ENCODE measurements around the gene EMC7.

Gene EMC7

DNA sequence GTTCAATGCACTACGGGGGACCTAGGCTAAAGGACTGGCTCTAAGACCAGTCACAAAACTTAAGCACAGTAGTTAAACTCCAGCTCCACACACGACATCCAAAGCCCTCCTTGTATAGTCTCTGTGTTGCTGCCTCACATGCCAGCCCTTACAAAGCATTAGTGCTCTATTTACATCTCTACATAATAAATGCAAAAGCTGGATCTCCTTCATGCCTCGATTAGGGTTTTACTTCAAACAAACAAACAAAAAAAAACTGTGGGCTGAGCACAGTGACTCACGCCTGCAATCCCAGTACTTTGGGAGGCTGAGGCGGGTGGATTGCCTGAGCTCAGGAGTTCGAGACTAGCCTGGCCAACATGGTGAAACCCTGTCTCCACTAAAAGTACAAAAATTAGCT is 9.8 kb upstream of the EMC7 start:
- TF ChIP-seq, protein P1, sequence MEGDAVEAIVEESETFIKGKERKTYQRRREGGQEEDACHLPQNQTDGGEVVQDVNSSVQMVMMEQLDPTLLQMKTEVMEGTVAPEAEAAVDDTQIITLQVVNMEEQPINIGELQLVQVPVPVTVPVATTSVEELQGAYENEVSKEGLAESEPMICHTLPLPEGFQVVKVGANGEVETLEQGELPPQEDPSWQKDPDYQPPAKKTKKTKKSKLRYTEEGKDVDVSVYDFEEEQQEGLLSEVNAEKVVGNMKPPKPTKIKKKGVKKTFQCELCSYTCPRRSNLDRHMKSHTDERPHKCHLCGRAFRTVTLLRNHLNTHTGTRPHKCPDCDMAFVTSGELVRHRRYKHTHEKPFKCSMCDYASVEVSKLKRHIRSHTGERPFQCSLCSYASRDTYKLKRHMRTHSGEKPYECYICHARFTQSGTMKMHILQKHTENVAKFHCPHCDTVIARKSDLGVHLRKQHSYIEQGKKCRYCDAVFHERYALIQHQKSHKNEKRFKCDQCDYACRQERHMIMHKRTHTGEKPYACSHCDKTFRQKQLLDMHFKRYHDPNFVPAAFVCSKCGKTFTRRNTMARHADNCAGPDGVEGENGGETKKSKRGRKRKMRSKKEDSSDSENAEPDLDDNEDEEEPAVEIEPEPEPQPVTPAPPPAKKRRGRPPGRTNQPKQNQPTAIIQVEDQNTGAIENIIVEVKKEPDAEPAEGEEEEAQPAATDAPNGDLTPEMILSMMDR (IDR thresholded peaks at IDR 0.05) = no peak
- no peak for TF ChIP-seq ZFX (IDR thresholded peaks at IDR 0.05; ENCODE audit: borderline replicate concordance)
- no peak overlapping the region for H3K27ac ChIP-seq

DNA sequence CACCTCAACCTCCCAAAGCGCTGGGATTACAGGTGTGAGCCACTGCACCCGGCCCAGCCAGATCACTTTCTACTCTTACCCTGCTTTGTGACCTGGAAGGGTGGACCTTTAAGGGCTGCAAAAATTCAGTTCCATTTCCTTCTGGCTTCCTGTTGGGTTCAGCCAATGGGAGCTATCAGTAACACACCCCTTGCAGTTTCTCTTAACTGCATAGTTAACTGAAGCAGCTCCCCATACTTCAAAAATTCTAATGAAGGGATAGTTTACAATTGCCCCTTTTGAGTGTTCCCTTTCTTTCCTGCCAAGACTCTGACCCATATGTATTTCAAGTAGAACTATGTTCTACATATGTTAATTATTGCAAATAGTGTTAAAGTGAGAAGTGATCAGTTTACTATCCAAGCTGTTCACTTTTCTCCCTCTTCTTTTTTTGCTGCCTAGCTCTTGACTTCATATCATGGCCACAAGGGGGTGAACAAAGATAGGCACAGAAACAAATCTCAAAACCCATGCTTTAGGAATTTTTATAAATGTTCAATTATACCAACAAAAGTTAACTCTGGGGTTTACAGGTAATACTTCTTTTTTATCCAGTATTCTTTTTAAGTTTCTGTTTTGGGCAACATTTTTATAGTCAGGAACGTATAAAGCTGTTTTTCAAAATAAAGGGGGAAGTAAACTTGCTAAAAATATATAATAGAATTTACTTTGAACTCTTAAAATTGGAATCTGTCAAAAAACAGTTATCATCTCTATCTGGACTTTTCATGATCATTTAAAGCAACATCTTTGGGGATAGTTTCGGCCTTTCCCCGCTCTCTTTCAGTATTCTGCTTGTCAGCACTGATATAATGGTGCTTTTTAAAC is 8.4 kb upstream of the EMC7 start:
- no peak overlapping the region for H3K27ac ChIP-seq
- TF ChIP-seq, protein P1 (IDR thresholded peaks at IDR 0.05) = peak; percentile 55
- no peak for TF ChIP-seq ZFX (IDR thresholded peaks at IDR 0.05; ENCODE audit: borderline replicate concordance)

DNA sequence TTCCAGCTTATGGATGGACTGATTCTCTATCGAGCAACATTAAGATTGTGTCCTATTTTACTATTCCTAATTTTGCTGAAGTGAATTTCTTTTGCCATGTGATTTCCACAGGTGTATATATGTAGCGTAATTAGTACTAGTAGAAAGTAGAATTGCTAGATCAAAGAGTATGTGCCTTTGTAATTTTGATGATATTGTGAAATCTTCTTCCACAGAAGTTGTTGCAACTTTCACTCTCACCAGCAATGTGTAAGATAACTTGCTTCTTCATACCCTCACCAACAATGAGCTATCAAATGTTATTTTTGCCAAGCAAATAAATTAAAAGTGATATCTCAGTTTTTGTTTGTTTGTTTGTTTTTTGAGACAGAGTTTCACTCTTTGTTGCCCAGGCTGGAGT is 5.7 kb upstream of the EMC7 start:
- TF ChIP-seq, protein P1 (IDR thresholded peaks at IDR 0.05) = no peak
- no peak for TF ChIP-seq ZFX (IDR thresholded peaks at IDR 0.05; ENCODE audit: borderline replicate concordance)
- no peak overlapping the region for H3K27ac ChIP-seq

DNA sequence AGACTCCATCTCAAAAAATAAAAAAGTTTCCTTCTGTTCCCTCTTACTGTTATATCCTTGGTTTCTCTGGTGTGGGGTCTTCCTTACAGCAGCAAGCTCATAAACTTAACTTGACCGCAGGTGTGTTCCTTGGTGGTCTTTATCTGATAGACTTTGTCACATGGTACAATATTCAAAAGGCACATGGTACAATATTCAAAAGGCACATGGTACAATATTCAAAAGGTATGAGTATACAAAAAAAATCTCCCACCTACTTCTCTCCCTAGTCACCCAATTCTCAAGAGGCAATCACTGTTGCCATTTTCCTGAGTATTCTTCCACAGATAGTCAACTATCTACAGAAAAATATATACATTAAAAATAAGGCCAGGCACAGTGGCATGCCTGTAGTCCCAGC is 4.8 kb upstream of the EMC7 start:
- TF ChIP-seq ZFX (IDR thresholded peaks at IDR 0.05; ENCODE audit: borderline replicate concordance) = no peak
- TF ChIP-seq, protein P1 (IDR thresholded peaks at IDR 0.05) = no peak
- H3K27ac ChIP-seq = no peak overlapping the region

DNA sequence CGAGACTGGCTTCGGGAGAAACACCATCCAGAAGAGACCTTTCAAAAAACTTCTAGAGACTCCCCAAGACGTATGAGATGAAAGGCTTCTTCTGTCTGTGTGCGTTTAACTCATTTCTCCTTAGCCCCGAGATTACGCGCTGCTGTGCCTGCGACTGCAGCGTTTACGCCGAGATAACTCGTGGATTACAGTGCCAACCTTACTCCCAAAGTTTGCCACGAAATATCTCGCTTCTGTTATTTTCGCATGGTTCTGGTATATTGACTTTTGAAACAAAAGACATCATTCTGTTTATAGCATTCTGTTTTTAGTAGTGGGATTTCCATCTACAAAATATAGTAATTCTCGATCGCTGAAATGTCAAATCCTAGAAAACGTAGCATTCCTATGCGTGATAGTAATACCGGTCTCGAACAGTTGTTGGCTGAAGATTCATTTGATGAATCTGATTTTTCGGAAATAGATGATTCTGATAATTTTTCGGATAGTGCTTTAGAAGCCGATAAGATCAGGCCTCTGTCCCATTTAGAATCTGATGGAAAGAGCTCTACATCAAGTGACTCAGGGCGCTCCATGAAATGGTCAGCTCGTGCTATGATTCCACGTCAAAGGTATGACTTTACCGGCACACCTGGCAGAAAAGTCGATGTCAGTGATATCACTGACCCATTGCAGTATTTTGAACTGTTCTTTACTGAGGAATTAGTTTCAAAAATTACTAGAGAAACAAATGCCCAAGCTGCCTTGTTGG is 688 bp upstream of the EMC7 start:
- TF ChIP-seq, protein P1 (IDR thresholded peaks at IDR 0.05) = no peak
- no peak for TF ChIP-seq ZFX (IDR thresholded peaks at IDR 0.05; ENCODE audit: borderline replicate concordance)
- peak overlapping the region; percentile 83 for H3K27ac ChIP-seq

DNA sequence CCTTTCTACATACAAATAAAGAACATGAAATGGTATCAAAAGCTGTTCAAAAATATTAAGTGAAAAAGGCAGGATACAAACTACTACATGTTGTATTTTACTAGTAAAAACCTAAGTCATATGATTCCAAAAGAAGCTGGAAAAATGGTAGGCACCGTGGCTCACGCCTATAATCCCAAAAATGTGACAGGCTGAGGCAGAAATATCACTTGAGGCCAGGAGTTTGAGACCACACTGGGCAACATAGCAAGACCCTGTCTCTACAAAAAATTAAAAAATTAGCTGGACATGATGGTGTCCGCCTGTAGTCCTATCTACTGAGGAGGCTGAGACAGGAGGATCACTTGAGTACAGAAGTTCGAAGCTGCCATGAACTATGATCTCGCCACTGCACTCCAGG is 1.7 kb downstream of the EMC7 start:
- TF ChIP-seq, protein P1 (IDR thresholded peaks at IDR 0.05) = no peak
- no peak for TF ChIP-seq ZFX (IDR thresholded peaks at IDR 0.05; ENCODE audit: borderline replicate concordance)
- no peak overlapping the region for H3K27ac ChIP-seq

DNA sequence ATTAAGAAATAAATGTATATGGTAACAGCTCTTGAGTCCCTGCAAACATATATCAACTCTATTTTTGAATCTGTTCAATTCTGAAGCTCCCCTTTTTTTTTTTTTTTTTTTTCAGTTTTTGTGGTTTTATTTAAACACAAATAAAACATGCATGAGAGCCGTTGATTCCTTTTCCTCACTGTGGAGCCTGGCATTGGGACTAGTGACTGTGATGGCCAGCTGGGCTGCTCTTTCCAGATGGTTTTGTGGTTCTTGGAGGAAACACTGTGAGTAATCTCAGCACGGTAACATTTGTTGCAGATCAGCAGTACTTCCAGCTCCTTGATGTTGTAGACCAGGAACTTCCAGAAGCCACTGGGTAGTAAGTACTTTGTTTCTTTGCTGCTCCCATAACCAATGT is 15.9 kb downstream of the EMC7 start:
- no peak overlapping the region for H3K27ac ChIP-seq
- TF ChIP-seq, protein P1 (IDR thresholded peaks at IDR 0.05) = no peak

All from 22Rv1 (cell line).